ENCODE data around the gene EIF1AX. TPM values are rescaled to one million over a fixed set of nuclear protein-coding genes. Genes with fewer than 3 reads are reported as not detected.

Gene EIF1AX
- total RNA-seq, 1 experiment from 2014 or later: 158 TPM

- H3K4me2 ChIP-seq (ENCODE audit: insufficient read depth, insufficient read length, low read length): no peak overlapping the region
- Mint-ChIP-seq H3K36me3 (ENCODE audit: insufficient read depth in 1 of 3, low read depth in 3 of 3) (peaks cover 0 to 6% (median 2%) of the 10 kb centered on the region in 3 experiments; a peak in 5 of 7 replicates), H3K27me3 (ENCODE audit: low read depth) (no peaks in the 10 kb centered on the region; the same call in 1 of the 2 replicates), H3K27ac (no peak overlapping the region), H3K4me3 (no peak overlapping the region), H3K4me1 (no peaks in the 10 kb centered on the region), H3K9me3 (peaks cover 58% of the 10 kb centered on the region in 2 experiments)
- H2BK20ac ChIP-seq (ENCODE audit: low read depth, low read length, poor library complexity, severe bottlenecking): no peak overlapping the region
- no CpG with 5 or more reads among the region's 1 CpG for WGBS (ENCODE audit: extremely low coverage, insufficient read length, low lambda C conversion rate)
- H3K79me2 ChIP-seq (ENCODE audit: insufficient read depth, low read length): no peaks in the 10 kb centered on the region
- H2BK15ac ChIP-seq (ENCODE audit: low read depth, low read length): no peak overlapping the region
- no peak for DNase-seq
- no peak overlapping the region for H3K4ac ChIP-seq (ENCODE audit: low read depth, low read length)
- no peaks in the 10 kb centered on the region for H3K23me2 ChIP-seq (ENCODE audit: insufficient read length, low read depth, low read length, poor library complexity, severe bottlenecking)
- no peaks in the 10 kb centered on the region for H3K79me1 ChIP-seq (ENCODE audit: insufficient read depth, low read depth, low read length, poor library complexity, severe bottlenecking)
- H2AK5ac ChIP-seq (ENCODE audit: insufficient read length, low read length): no peak overlapping the region
- H2AFZ ChIP-seq (ENCODE audit: low read length): no peak overlapping the region
- H4K20me1 ChIP-seq (ENCODE audit: control insufficient read depth, insufficient read depth, insufficient read length): no peaks in the 10 kb centered on the region
- peaks cover 39% of the 10 kb centered on the region for H3K9me3 ChIP-seq (ENCODE audit: control insufficient read depth, low read depth, low read length)
- no peak overlapping the region for H3K56ac ChIP-seq (ENCODE audit: insufficient read length, low read depth, low read length)
- no peak for TF ChIP-seq CTCF (conservative IDR thresholded peaks at IDR 0.05)
- H4K91ac ChIP-seq (ENCODE audit: insufficient read length, low read depth, low read length): no peak overlapping the region
- H3K27me3 ChIP-seq (ENCODE audit: insufficient read depth, low read length): no peaks in the 10 kb centered on the region
- H2BK5ac ChIP-seq (ENCODE audit: insufficient read length, low read length): no peak overlapping the region
- no peak overlapping the region for H2BK120ac ChIP-seq (ENCODE audit: low read depth, low read length, poor library complexity, severe bottlenecking)
- no peak overlapping the region for H4K5ac ChIP-seq (ENCODE audit: insufficient read length, low read depth, low read length)
- H3K9ac ChIP-seq (ENCODE audit: extremely low read depth, insufficient read length, low read length): no peak overlapping the region
- no peak overlapping the region for H3T11ph ChIP-seq (ENCODE audit: low read length)
- no peaks in the 10 kb centered on the region for H3K4me1 ChIP-seq (ENCODE audit: insufficient read depth, low read length)
- no peak overlapping the region for H4K8ac ChIP-seq (replicated peaks; ENCODE audit: insufficient read length, low read depth, low read length)
- no peak overlapping the region for H3K14ac ChIP-seq (ENCODE audit: insufficient read depth, low read length)
- H3K27ac ChIP-seq (ENCODE audit: insufficient read length, low read depth, low read length): no peak overlapping the region
- no peak overlapping the region for H2BK12ac ChIP-seq (ENCODE audit: insufficient read length, low read depth, low read length)
- no peak overlapping the region for H3K18ac ChIP-seq (ENCODE audit: insufficient read length, low read depth, low read length)
- H3K23ac ChIP-seq (ENCODE audit: insufficient read length, low read depth, low read length): no peak overlapping the region
These were observed 5.9 kb upstream of the EIF1AX start for GRCh38 chrX:20147561-20147960.
